Thoracic aorta (tissue), 2 donors: ENCODE measurements around the gene LRP1-AS. TPM values are rescaled to one million over a fixed set of nuclear protein-coding genes. Genes with fewer than 3 reads are reported as not detected.

Source experiments
- ATAC-seq: fragments of 150-250 bp; one replicate; pipeline ENCODE4 v1.8.0; 2017; ENCODE audit warnings: low read depth; ENCODE audit not compliant: insufficient number of reproducible peaks, low FRiP score
- DNase-seq: peaks from one replicate; pipeline ENCODE4 v3.0.0-alpha.2; 2020; ENCODE audit warnings: low spot score
- H3K27ac ChIP-seq, 2 donors: fragments of 200-600 bp; sonication (generic); 1 replicate in 1 of 2; 2 replicates in 1 of 2; pipeline ENCODE4 v1.5.1; 2016; ENCODE audit warnings: mild to moderate bottlenecking in 2 of 2, moderate library complexity in 2 of 2
- H3K27me3 ChIP-seq: fragments of 200-600 bp; sonication (generic); replicated peaks from 2 replicates; pipeline ENCODE4 v1.6.0; 2016; ENCODE audit warnings: mild to moderate bottlenecking; ENCODE audit not compliant: insufficient read depth
- H3K36me3 ChIP-seq: fragments of 200-600 bp; sonication (generic); one replicate; pipeline ENCODE4 v1.5.1; 2016
- H3K4me1 ChIP-seq, 2 donors: fragments of 200-600 bp; sonication (generic); 1 replicate in 1 of 2; 2 replicates in 1 of 2; pipeline versions ENCODE4 v1.5.1 to v1.6.0; 2016; ENCODE audit warnings: low read depth in 2 of 2, mild to moderate bottlenecking in 1 of 2; ENCODE audit not compliant: control insufficient read depth in 1 of 2
- H3K4me3 ChIP-seq: fragments of 200-600 bp; sonication (generic); 2 replicates; pipeline ENCODE4 v1.5.1; 2016; ENCODE audit warnings: mild to moderate bottlenecking
- H3K9me3 ChIP-seq: fragments of 200-600 bp; sonication (generic); 2 replicates; pipeline ENCODE4 v1.5.1; 2016
- total RNA-seq, 2 donors: library from RNA; depleted of rRNA; stranded (reverse); fragments of >200 nt; gene quantifications; one replicate each; pipeline versions ENCODE4 v1.1.0 to v1.2.3, GENCODE V29; 2016
- TF ChIP-seq, protein P1 (sequence below): fragments of 200-600 bp; sonication (generic); IDR thresholded peaks from one replicate; pipeline ENCODE4 v1.5.1; 2019; ENCODE audit warnings: antibody characterized with exemption

The LRP1-AS gene
- total RNA-seq, 2 donors from 2014 or later: not detected

GRCh38 chr12:57104292-57104910 is 43.0 kb downstream of the LRP1-AS start:
- Histone ChIP-seq H3K27me3 (no peaks in the 10 kb centered on the region), H3K4me1 (peaks cover 10 to 21% of the 10 kb centered on the region in 2 donors), H3K9me3 (no peaks in the 10 kb centered on the region), H3K36me3 (peaks cover 53% of the 10 kb centered on the region), H3K4me3 (no peak overlapping the region), H3K27ac (no peak overlapping the region)
- ATAC-seq (no peak), DNase-seq (no peak)
- TF ChIP-seq, protein P1, sequence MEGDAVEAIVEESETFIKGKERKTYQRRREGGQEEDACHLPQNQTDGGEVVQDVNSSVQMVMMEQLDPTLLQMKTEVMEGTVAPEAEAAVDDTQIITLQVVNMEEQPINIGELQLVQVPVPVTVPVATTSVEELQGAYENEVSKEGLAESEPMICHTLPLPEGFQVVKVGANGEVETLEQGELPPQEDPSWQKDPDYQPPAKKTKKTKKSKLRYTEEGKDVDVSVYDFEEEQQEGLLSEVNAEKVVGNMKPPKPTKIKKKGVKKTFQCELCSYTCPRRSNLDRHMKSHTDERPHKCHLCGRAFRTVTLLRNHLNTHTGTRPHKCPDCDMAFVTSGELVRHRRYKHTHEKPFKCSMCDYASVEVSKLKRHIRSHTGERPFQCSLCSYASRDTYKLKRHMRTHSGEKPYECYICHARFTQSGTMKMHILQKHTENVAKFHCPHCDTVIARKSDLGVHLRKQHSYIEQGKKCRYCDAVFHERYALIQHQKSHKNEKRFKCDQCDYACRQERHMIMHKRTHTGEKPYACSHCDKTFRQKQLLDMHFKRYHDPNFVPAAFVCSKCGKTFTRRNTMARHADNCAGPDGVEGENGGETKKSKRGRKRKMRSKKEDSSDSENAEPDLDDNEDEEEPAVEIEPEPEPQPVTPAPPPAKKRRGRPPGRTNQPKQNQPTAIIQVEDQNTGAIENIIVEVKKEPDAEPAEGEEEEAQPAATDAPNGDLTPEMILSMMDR: no peak

- H3K27me3 ChIP-seq: no peaks in the 10 kb centered on the region
- peaks cover 59% of the 10 kb centered on the region for H3K36me3 ChIP-seq
- no peak for ATAC-seq
- no peaks in the 10 kb centered on the region for H3K9me3 ChIP-seq
- H3K4me3 ChIP-seq: no peak overlapping the region
- TF ChIP-seq, protein P1: no peak
- no peak overlapping the region for H3K27ac ChIP-seq
- peaks cover 5 to 17% of the 10 kb centered on the region in 2 donors for H3K4me1 ChIP-seq
- no peak for DNase-seq
These were observed 43.6 kb downstream of the LRP1-AS start for GRCh38 chr12:57103856-57104255.

- no peaks in the 10 kb centered on the region for H3K27me3 ChIP-seq
- no peaks in the 10 kb centered on the region for H3K9me3 ChIP-seq
- H3K27ac ChIP-seq: no peak overlapping the region
- no peaks in the 10 kb centered on the region for H3K4me1 ChIP-seq
- DNase-seq (no peak), ATAC-seq (no peak)
- no peak overlapping the region for H3K4me3 ChIP-seq
- TF ChIP-seq, protein P1: no peak
- peaks cover 66% of the 10 kb centered on the region for H3K36me3 ChIP-seq
These were observed 45.3 kb downstream of the LRP1-AS start for GRCh38 chr12:57101892-57102695.

DNA sequence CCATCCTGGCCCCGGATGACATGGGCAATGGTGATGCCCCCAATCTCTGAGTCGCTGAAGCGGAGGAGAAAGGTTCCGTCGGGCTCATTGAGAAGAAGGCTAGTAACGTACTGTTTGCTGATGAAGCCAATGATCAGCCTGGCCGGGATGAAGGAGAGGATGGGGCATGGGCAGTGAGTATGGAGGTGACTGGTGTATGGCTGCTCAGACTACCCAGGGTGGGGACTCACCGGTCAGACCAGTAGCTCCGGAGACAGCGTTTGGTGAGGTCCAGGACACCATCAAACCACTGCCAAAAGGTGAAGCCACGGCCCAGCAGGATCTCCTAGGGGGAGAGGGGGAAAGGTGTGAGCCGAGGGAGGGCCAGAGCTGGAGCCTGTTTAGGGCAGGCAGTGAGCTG is 47.7 kb downstream of the LRP1-AS start:
- Histone ChIP-seq H3K9me3 (no peaks in the 10 kb centered on the region), H3K27ac (no peak overlapping the region), H3K36me3 (peaks cover 65% of the 10 kb centered on the region), H3K4me3 (no peak overlapping the region), H3K27me3 (no peaks in the 10 kb centered on the region), H3K4me1 (peaks cover 0 to 5% of the 10 kb centered on the region in 2 donors)
- no peak for DNase-seq
- ATAC-seq: no peak
- TF ChIP-seq, protein P1: no peak

GRCh38 chr12:57099047-57099714 is 48.2 kb downstream of the LRP1-AS start:
- no peak overlapping the region for H3K27ac ChIP-seq
- H3K9me3 ChIP-seq: no peaks in the 10 kb centered on the region
- H3K27me3 ChIP-seq: no peaks in the 10 kb centered on the region
- peaks cover 59% of the 10 kb centered on the region for H3K36me3 ChIP-seq
- H3K4me3 ChIP-seq: no peak overlapping the region
- no peak for ATAC-seq
- no peak for DNase-seq
- H3K4me1 ChIP-seq: peaks cover 3 to 10% of the 10 kb centered on the region in 2 donors
- TF ChIP-seq, protein P1: no peak
